GM13977 (cell line): ENCODE results near the gene GTPBP6.

Experiments
- DNase-seq: peaks from one replicate; pipeline ENCODE4 v3.0.0; 2012; ENCODE audit warnings: low spot score
- CTCF ChIP-seq: IDR thresholded peaks from 2 replicates; pipeline ENCODE4 v1.5.1; 2012; ENCODE audit warnings: mild to moderate bottlenecking, control low read depth; ENCODE audit not compliant: insufficient read depth; ENCODE audit errors: extremely low read depth, missing control alignments
- in situ Hi-C: fragments of 300-500 bp; cut with MboI; formaldehyde crosslinking; loops from one replicate; pipeline ENCODE4 v1.12.0; 2022; ENCODE audit warnings: low sequenced_read_pairs, low pct_unique_long_range_greater_than_20kb, mixed read lengths, inconsistent platforms; ENCODE audit not compliant: unreplicated experiment

The GTPBP6 gene

GRCh38 chrX:275967-276580 lies 42.5 kb downstream of the GTPBP6 start:
- TF ChIP-seq CTCF, result no peak
- DNase-seq, result peak; percentile 82
- in situ Hi-C loops, result no loop called here

- TF ChIP-seq CTCF, result no peak
- in situ Hi-C loops, result no loop called here
- DNase-seq, result no peak
Measured at GRCh38 chrX:275476-275966, 43.1 kb downstream of the GTPBP6 start.

GRCh38 chrX:274904-275475 lies 43.6 kb downstream of the GTPBP6 start:
- no peak for DNase-seq
- no peak for TF ChIP-seq CTCF
- in situ Hi-C loops, result no loop called here

GRCh38 chrX:270848-271367 lies 47.7 kb downstream of the GTPBP6 start:
- in situ Hi-C loops, result no loop called here
- TF ChIP-seq CTCF, result no peak

GRCh38 chrX:267771-268261 lies 50.8 kb downstream of the GTPBP6 start:
- no peak for TF ChIP-seq CTCF
- no peak for DNase-seq
- in situ Hi-C loops, result no loop called here

More at GRCh38 chrX:270848-271367, 47.7 kb downstream of the GTPBP6 start:
- DNase-seq, result no peak

GRCh38 chrX:265502-265901 lies 53.1 kb downstream of the GTPBP6 start:
- in situ Hi-C loops, result no loop called here
- no peak for DNase-seq
- TF ChIP-seq CTCF, result no peak
